Measurements from ENCODE around the gene CPLX4.

DNA sequence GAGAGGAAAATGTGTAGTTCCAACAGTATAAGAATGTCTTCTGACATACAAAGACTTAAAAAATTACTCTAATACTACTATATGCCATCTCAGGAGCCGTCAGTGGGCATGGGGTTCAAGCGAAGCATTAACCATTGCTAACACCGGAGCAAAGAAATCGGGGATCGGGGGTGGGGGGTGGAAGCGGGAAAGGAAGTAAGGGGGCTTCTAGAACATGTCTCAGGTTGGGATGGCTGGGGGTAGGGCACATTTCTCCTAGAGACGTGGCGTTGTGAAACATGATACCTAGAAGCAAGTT lies 39.9 kb upstream of the CPLX4 start:
- TF ChIP-seq, protein P1, sequence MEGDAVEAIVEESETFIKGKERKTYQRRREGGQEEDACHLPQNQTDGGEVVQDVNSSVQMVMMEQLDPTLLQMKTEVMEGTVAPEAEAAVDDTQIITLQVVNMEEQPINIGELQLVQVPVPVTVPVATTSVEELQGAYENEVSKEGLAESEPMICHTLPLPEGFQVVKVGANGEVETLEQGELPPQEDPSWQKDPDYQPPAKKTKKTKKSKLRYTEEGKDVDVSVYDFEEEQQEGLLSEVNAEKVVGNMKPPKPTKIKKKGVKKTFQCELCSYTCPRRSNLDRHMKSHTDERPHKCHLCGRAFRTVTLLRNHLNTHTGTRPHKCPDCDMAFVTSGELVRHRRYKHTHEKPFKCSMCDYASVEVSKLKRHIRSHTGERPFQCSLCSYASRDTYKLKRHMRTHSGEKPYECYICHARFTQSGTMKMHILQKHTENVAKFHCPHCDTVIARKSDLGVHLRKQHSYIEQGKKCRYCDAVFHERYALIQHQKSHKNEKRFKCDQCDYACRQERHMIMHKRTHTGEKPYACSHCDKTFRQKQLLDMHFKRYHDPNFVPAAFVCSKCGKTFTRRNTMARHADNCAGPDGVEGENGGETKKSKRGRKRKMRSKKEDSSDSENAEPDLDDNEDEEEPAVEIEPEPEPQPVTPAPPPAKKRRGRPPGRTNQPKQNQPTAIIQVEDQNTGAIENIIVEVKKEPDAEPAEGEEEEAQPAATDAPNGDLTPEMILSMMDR (IDR thresholded peaks at IDR 0.05; ENCODE audit: extremely low read depth in 1 of 2, insufficient read depth in 1 of 2, low read depth in 1 of 2, low read length in 2 of 2), result no peak
- TF ChIP-seq POLR2A (IDR thresholded peaks at IDR 0.05; ENCODE audit: low read depth, low read length), result no peak
- TF ChIP-seq, protein P2, sequence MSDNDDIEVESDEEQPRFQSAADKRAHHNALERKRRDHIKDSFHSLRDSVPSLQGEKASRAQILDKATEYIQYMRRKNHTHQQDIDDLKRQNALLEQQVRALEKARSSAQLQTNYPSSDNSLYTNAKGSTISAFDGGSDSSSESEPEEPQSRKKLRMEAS (IDR thresholded peaks at IDR 0.05; ENCODE audit: insufficient read depth, insufficient read length), result no peak
- no peak for TF ChIP-seq POLR2AphosphoS5 (IDR thresholded peaks at IDR 0.05; ENCODE audit: insufficient read depth, low read depth, low read length)
- TF ChIP-seq MYC (IDR thresholded peaks at IDR 0.05; ENCODE audit: low read depth, low read length), result no peak
